GM21515 (cell line): ENCODE data around the gene MAPK8IP1.

Source experiments
- ATAC-seq: cut with Tn5 transposase; IDR thresholded peaks from one replicate; pipeline ENCODE4 v1.9.1; 2021; ENCODE audit not compliant: unreplicated experiment

Gene MAPK8IP1

GRCh38 chr11:45936511-45937054, 51.1 kb downstream of the MAPK8IP1 start:
- no peak for ATAC-seq

DNA sequence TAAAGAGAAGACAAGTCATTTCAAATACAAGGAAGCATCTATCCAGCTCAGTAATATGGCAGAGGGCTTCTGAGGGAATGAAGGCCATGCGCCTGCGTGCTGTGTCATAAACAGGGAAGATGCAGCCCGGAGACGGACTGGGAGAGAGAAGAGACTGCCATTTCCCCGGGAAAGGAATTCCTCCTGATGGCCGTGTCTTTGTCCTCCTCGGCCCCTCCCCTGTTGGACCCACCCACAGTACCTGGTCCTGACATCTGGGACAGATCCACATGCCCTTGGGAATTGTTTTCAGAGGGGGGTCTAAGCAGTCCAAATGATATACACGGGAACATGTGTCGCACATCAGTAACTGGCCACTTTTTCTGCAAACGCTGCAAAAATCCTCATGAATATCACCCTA, 52.5 kb downstream of the MAPK8IP1 start:
- ATAC-seq = no peak

- ATAC-seq = no peak
Observed at GRCh38 chr11:45939836-45940235, 54.4 kb downstream of the MAPK8IP1 start.

- no peak for ATAC-seq
Observed at GRCh38 chr11:45941285-45941684, 55.8 kb downstream of the MAPK8IP1 start.

DNA sequence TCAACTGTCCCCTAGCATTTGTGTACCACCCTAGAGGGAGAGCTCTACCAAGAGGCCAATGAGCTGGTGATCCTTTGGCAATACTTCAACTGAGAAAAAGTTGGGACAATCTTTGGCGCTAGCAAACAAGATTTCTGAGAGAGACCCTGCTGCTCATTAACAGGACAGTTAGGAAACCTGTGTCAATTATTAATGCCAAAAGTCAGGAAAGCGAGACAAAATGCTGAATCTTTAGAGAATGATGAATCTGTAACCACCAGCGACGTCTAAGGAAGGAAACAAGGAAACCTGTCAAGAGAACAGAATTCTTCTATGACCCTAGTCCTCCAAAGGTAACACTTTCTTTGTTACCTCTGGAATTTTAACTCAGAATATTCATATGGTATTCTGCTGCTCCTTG, 56.9 kb downstream of the MAPK8IP1 start:
- no peak for ATAC-seq

GRCh38 chr11:45945397-45945999, 60.0 kb downstream of the MAPK8IP1 start:
- ATAC-seq = no peak

DNA sequence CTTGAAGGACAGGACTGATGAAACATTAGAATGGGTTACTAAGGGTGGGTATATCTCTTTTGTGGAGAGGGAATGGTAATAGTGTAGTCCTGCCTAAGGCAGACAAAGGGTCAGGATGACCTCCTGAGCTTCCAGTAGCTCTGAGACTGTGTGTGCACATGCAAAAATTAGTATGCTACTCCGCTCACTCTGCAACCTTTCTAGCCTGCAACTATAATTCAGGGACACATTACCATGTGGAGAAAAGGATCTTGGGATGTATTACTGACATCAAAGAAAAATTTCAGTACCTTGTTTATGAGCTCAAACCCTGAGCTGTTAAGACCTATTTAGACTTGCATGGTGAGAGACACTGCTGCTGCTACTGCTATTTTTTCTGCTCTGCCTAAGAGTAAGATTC, 62.4 kb downstream of the MAPK8IP1 start:
- ATAC-seq = no peak

GRCh38 chr11:45948356-45948755, 62.9 kb downstream of the MAPK8IP1 start:
- no peak for ATAC-seq

- no peak for ATAC-seq
Observed at GRCh38 chr11:45949992-45950407, 64.5 kb downstream of the MAPK8IP1 start.
